Measurements from ENCODE around the gene SIX5. TPM values are rescaled to one million over a fixed set of nuclear protein-coding genes. Genes with fewer than 3 reads are reported as not detected.

SIX5 gene
- total and polyA plus RNA-seq, 9 of the 15 experiments (the other 6 are each of a cell fraction or from before 2014, with no cell fraction given): 1.4 to 17.2 (median 7.4) TPM; not detected in 2

DNA sequence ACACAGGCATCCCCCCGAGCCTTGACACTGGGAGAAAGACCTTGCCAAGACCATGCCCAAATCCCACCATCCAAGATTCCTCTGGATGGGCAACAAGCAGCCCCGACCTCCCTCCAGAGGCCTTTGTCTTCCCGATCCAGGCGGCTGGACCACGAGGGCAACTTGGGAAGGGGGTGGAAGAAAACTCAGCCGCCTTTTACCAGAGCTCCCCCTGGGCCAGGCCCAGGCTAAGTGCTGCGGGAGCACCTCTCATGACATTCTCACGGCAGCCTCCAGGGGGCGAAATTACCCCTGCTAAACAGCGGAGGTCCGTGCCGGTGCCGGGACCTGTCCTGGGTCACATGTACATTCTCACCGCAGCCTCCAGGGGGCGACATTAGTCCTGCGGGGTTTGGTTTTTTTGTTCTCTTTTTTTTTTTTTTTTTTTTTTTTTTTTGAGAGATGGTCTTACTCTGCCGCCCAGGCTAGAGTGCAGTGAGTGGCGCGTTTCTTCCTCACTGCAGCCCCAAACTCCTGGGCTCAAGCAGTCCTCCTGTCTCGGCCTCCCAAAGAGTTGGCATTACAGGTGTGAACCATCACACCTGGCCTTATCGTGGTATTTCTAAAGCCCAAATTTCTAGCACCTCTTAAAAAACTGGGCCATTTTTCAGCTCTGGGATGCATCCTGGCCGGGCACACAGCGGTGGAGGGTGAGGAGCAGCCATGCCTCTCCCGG lies 48.1 kb upstream of the SIX5 start (continued):
- TF ChIP-seq, protein P1, sequence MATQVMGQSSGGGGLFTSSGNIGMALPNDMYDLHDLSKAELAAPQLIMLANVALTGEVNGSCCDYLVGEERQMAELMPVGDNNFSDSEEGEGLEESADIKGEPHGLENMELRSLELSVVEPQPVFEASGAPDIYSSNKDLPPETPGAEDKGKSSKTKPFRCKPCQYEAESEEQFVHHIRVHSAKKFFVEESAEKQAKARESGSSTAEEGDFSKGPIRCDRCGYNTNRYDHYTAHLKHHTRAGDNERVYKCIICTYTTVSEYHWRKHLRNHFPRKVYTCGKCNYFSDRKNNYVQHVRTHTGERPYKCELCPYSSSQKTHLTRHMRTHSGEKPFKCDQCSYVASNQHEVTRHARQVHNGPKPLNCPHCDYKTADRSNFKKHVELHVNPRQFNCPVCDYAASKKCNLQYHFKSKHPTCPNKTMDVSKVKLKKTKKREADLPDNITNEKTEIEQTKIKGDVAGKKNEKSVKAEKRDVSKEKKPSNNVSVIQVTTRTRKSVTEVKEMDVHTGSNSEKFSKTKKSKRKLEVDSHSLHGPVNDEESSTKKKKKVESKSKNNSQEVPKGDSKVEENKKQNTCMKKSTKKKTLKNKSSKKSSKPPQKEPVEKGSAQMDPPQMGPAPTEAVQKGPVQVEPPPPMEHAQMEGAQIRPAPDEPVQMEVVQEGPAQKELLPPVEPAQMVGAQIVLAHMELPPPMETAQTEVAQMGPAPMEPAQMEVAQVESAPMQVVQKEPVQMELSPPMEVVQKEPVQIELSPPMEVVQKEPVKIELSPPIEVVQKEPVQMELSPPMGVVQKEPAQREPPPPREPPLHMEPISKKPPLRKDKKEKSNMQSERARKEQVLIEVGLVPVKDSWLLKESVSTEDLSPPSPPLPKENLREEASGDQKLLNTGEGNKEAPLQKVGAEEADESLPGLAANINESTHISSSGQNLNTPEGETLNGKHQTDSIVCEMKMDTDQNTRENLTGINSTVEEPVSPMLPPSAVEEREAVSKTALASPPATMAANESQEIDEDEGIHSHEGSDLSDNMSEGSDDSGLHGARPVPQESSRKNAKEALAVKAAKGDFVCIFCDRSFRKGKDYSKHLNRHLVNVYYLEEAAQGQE (IDR thresholded peaks at IDR 0.05; ENCODE audit: borderline replicate concordance): peak; percentile 84
- TF ChIP-seq, protein P1 (CRISPR knock-in tag; IDR thresholded peaks at IDR 0.05; ENCODE audit: low read depth): no peak
- TF ChIP-seq ZNF263 (CRISPR knock-in tag; IDR thresholded peaks at IDR 0.05; ENCODE audit: borderline replicate concordance) (peak; percentile 74; the same call in 1 of the 2 replicates), WHSC1 (IDR thresholded peaks at IDR 0.05; ENCODE audit: low read length) (no peak), TAF1 (IDR thresholded peaks at IDR 0.05; ENCODE audit: control insufficient read depth, extremely low read depth, insufficient read depth, low read length, severe bottlenecking) (no peak), BCL6 (CRISPR knock-in tag; IDR thresholded peaks at IDR 0.05) (no peak), ZNF24 (IDR thresholded peaks at IDR 0.05) (peak; percentile 27; the same call in 1 of the 2 replicates), TEAD4 (IDR thresholded peaks at IDR 0.05; ENCODE audit: low read length) (peak; percentile 65), TEAD4 (CRISPR knock-in tag; IDR thresholded peaks at IDR 0.05; ENCODE audit: borderline replicate concordance) (no peak), U2AF1 (optimal IDR thresholded peaks at IDR 0.05; ENCODE audit: low read depth, low read length) (no peak), ZSCAN29 (IDR thresholded peaks at IDR 0.05) (no peak), CBFB (CRISPR knock-in tag; IDR thresholded peaks at IDR 0.05) (peak; percentile 59; the same call in 1 of the 2 replicates), ZNF586 (CRISPR knock-in tag; conservative IDR thresholded peaks at IDR 0.05) (no peak), POU5F1 (IDR thresholded peaks at IDR 0.05; ENCODE audit: borderline replicate concordance, low read depth, low read length, partially characterized antibody) (peak; percentile 14), NFE2 (IDR thresholded peaks at IDR 0.05; ENCODE audit: low read depth) (no peak)
- TF ChIP-seq, protein P2, sequence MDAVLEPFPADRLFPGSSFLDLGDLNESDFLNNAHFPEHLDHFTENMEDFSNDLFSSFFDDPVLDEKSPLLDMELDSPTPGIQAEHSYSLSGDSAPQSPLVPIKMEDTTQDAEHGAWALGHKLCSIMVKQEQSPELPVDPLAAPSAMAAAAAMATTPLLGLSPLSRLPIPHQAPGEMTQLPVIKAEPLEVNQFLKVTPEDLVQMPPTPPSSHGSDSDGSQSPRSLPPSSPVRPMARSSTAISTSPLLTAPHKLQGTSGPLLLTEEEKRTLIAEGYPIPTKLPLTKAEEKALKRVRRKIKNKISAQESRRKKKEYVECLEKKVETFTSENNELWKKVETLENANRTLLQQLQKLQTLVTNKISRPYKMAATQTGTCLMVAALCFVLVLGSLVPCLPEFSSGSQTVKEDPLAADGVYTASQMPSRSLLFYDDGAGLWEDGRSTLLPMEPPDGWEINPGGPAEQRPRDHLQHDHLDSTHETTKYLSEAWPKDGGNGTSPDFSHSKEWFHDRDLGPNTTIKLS (IDR thresholded peaks at IDR 0.05; ENCODE audit: borderline replicate concordance, low read depth): peak; percentile 39; the same call in 1 of the 2 replicates
- TF ChIP-seq, protein P3, sequence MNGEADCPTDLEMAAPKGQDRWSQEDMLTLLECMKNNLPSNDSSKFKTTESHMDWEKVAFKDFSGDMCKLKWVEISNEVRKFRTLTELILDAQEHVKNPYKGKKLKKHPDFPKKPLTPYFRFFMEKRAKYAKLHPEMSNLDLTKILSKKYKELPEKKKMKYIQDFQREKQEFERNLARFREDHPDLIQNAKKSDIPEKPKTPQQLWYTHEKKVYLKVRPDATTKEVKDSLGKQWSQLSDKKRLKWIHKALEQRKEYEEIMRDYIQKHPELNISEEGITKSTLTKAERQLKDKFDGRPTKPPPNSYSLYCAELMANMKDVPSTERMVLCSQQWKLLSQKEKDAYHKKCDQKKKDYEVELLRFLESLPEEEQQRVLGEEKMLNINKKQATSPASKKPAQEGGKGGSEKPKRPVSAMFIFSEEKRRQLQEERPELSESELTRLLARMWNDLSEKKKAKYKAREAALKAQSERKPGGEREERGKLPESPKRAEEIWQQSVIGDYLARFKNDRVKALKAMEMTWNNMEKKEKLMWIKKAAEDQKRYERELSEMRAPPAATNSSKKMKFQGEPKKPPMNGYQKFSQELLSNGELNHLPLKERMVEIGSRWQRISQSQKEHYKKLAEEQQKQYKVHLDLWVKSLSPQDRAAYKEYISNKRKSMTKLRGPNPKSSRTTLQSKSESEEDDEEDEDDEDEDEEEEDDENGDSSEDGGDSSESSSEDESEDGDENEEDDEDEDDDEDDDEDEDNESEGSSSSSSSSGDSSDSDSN (IDR thresholded peaks at IDR 0.05; ENCODE audit: borderline replicate concordance in 1 of 2, low read depth in 2 of 2, low read length in 2 of 2): 0 out of 4 replicates have a peak, but pooled peaks of 1 of the 2 experiments have one; percentile 56
